ENCODE results near the gene ORAI2. TPM values are rescaled to one million over a fixed set of nuclear protein-coding genes. Genes with fewer than 3 reads are reported as not detected.
"Not testable (repeated sequence)": the region's sequence is repeated elsewhere in the genome, so short reads cannot be mapped to it uniquely, and the experiment has no call there.

Gene ORAI2
- polyA plus RNA-seq, 3 donors = 14.9 to 19.4 (median 17.8) TPM

- not testable (repeated sequence) for DNase-seq (ENCODE audit: low read depth in 3 of 3, low spot score in 2 of 3)
Measured at GRCh38 chr7:102494473-102495149, 61.2 kb downstream of the ORAI2 start.

GRCh38 chr7:102496861-102497260 is 63.5 kb downstream of the ORAI2 start:
- not testable (repeated sequence) for DNase-seq (ENCODE audit: low read depth in 3 of 3, low spot score in 2 of 3)

- not testable (repeated sequence) for DNase-seq (ENCODE audit: low read depth in 3 of 3, low spot score in 2 of 3)
Measured at GRCh38 chr7:102497308-102497707, 63.9 kb downstream of the ORAI2 start.

GRCh38 chr7:102498321-102498720 is 64.9 kb downstream of the ORAI2 start:
- DNase-seq (ENCODE audit: low read depth in 3 of 3, low spot score in 2 of 3) = not testable (repeated sequence)

GRCh38 chr7:102503141-102503540 is 69.8 kb downstream of the ORAI2 start:
- DNase-seq (ENCODE audit: low read depth in 3 of 3, low spot score in 2 of 3) = not testable (repeated sequence)

GRCh38 chr7:102505298-102506185 is 72.2 kb downstream of the ORAI2 start:
- DNase-seq (ENCODE audit: low read depth in 3 of 3, low spot score in 2 of 3) = not testable (repeated sequence)

Other genes with a start within 250 kb of the ORAI2 start
- 1 to 10 TPM; 2.9 to 4.1 (median 3.4) TPM for gene SH2B2, start 146.7 kb upstream of the ORAI2 start, polyA plus RNA-seq (ENCODE audit: insufficient read length in 3 of 3)
- 1 to 10 TPM; 1.3 to 2.4 (median 2.2) TPM for gene SPDYE6, start 77.1 kb upstream of the ORAI2 start, polyA plus RNA-seq (ENCODE audit: insufficient read length in 3 of 3)
- gene PRKRIP1, start 37.2 kb upstream of the ORAI2 start, polyA plus RNA-seq (ENCODE audit: insufficient read length in 3 of 3) = 10 to 100 TPM; 27.8 to 33.7 (median 28.7) TPM
- 10 to 100 TPM in 1 of 3 donors, 1 to 10 TPM in 2; 9.7 to 12.3 (median 9.7) TPM for gene ALKBH4, start 31.3 kb downstream of the ORAI2 start, polyA plus RNA-seq (ENCODE audit: insufficient read length in 3 of 3)
- gene LRWD1, start 31.4 kb downstream of the ORAI2 start, polyA plus RNA-seq (ENCODE audit: insufficient read length in 3 of 3) = 10 to 100 TPM; 15.5 to 17.5 (median 16.7) TPM
- 10 to 100 TPM; 25.4 to 28.1 (median 25.6) TPM for gene POLR2J, start 45.3 kb downstream of the ORAI2 start, polyA plus RNA-seq (ENCODE audit: insufficient read length in 3 of 3)
- gene RASA4B, start 84.2 kb downstream of the ORAI2 start, polyA plus RNA-seq (ENCODE audit: insufficient read length in 3 of 3) = 10 to 100 TPM in 1 of 3 donors, 1 to 10 TPM in 2; 5.4 to 11.7 (median 6.6) TPM
- 1 to 10 TPM; 4.4 to 5.0 (median 4.4) TPM for gene UPK3BL2, start 110.1 kb downstream of the ORAI2 start, polyA plus RNA-seq (ENCODE audit: insufficient read length in 3 of 3)
- 1 to 10 TPM in 2 of 3 donors, under 1 TPM in 1; 0.58 to 1.9 (median 1.1) TPM for gene SPDYE2, start 117.7 kb downstream of the ORAI2 start, polyA plus RNA-seq (ENCODE audit: insufficient read length in 3 of 3)
- 10 to 100 TPM; 63.2 to 98.1 (median 98.0) TPM for gene POLR2J3, start 139.0 kb downstream of the ORAI2 start, polyA plus RNA-seq (ENCODE audit: insufficient read length in 3 of 3)
- gene RASA4, start 183.2 kb downstream of the ORAI2 start, polyA plus RNA-seq (ENCODE audit: insufficient read length in 3 of 3) = 10 to 100 TPM; 23.2 to 29.2 (median 25.9) TPM
- 10 to 100 TPM in 1 of 3 donors, 1 to 10 TPM in 2; 5.8 to 11.4 (median 9.9) TPM for gene UPK3BL1, start 209.2 kb downstream of the ORAI2 start, polyA plus RNA-seq (ENCODE audit: insufficient read length in 3 of 3)
- gene SPDYE2B, start 216.7 kb downstream of the ORAI2 start, polyA plus RNA-seq (ENCODE audit: insufficient read length in 3 of 3) = 1 to 10 TPM in 1 of 3 donors, under 1 TPM in 2; 0.58 to 1.4 (median 0.76) TPM
- gene POLR2J2, start 238.1 kb downstream of the ORAI2 start, polyA plus RNA-seq (ENCODE audit: insufficient read length in 3 of 3) = 1 to 10 TPM in 2 of 3 donors, under 1 TPM in 1; 0.97 to 2.7 (median 1.1) TPM

All from right renal cortex interstitium (tissue), 3 donors.